ENCODE data around the gene BAG3. TPM values are rescaled to one million over a fixed set of nuclear protein-coding genes. Genes with fewer than 3 reads are reported as not detected.

The BAG3 gene
- total and polyA plus RNA-seq, 2 donors from 2014 or later, result 42.0 to 54.9 TPM

DNA sequence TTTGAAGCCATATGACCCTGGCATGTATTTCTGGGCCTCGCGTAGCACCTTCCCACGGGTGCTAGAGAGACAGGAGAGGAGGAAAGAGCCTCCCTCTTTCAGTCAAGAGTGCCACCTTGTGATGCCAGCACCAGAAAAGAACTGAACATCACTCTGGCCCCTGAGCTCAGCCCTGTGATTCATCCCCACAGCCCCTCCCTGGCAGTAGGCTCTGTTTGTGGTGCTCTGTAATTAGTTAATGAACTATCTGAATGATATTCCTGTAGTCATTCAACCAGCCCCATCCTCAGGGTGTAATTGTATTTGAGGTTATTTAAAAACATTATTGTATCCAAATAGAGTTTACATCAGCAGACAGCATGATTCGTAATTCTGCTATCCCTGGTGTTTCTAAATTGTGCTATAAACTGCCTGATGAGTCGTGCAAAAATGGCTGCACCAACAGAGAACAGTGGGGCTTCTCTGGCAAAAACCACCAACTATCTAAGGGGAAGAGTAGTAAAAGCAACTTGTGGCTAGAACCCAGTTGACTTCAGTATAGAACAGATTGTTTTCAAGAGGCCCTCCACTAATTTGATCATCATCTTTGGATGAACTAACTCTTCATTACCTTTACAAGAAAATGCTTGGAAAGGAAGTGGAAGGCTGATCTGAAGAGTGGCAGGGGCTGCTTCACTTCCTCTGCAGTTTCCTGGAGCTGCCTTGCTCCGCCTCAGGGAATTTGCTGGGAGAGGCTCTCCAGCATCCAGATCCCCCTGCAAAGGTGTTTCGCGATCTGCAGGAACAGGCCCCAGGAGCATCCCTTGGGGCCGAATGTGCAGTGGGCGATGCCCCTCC, 30.7 kb upstream of the BAG3 start:
- H3K27ac ChIP-seq (ENCODE audit: low read depth in 2 of 2, low read length in 2 of 2), result no peak overlapping the region
- no peak overlapping the region for H3K9ac ChIP-seq (ENCODE audit: low read length in 3 of 3)
- TF ChIP-seq, protein P1, sequence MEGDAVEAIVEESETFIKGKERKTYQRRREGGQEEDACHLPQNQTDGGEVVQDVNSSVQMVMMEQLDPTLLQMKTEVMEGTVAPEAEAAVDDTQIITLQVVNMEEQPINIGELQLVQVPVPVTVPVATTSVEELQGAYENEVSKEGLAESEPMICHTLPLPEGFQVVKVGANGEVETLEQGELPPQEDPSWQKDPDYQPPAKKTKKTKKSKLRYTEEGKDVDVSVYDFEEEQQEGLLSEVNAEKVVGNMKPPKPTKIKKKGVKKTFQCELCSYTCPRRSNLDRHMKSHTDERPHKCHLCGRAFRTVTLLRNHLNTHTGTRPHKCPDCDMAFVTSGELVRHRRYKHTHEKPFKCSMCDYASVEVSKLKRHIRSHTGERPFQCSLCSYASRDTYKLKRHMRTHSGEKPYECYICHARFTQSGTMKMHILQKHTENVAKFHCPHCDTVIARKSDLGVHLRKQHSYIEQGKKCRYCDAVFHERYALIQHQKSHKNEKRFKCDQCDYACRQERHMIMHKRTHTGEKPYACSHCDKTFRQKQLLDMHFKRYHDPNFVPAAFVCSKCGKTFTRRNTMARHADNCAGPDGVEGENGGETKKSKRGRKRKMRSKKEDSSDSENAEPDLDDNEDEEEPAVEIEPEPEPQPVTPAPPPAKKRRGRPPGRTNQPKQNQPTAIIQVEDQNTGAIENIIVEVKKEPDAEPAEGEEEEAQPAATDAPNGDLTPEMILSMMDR (IDR thresholded peaks at IDR 0.05; ENCODE audit: borderline replicate concordance, extremely low read depth, insufficient read depth), result no peak
- no peaks in the 10 kb centered on the region for H3K9me3 ChIP-seq (ENCODE audit: control insufficient read depth in 2 of 3, insufficient read depth in 1 of 3, low read length in 3 of 3)
- no peak overlapping the region for H3K4me3 ChIP-seq (ENCODE audit: low read length in 3 of 3)
- DNase-seq (no peak), FAIRE-seq (no peak)
- H3K36me3 ChIP-seq (ENCODE audit: control insufficient read depth in 2 of 3, insufficient read depth in 3 of 3, low read length in 3 of 3), result no peaks in the 10 kb centered on the region
- intact Hi-C loops (cut with DNase I), result no loop called here
- no peaks in the 10 kb centered on the region for H3K27me3 ChIP-seq (ENCODE audit: control insufficient read depth, insufficient read depth, low read length)
- H3K4me1 ChIP-seq (ENCODE audit: control insufficient read depth in 2 of 3, insufficient read depth in 2 of 3, low read depth in 1 of 3, low read length in 3 of 3), result no peaks in the 10 kb centered on the region

DNA sequence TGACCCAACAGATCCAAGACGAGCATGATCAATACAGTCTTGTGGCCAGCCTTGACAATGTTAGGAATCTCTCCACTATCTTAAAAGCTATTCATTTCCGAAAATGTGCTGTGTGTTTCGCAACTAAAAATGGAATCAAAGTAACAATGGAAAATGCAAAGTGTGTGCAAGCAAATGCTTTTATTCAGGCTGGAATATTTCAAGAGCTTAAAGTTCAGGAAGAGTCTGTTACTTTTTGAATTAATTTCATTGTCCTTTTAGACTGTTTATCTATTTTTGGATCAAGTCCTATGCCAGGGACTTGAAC, 30.1 kb upstream of the BAG3 start:
- no peaks in the 10 kb centered on the region for H3K36me3 ChIP-seq (ENCODE audit: control insufficient read depth in 2 of 3, insufficient read depth in 3 of 3, low read length in 3 of 3)
- intact Hi-C loops (cut with DNase I), result no loop called here
- FAIRE-seq (no peak), DNase-seq (no peak)
- H3K9ac ChIP-seq (ENCODE audit: low read length in 3 of 3), result no peak overlapping the region
- no peak overlapping the region for H3K4me3 ChIP-seq (ENCODE audit: low read length in 3 of 3)
- H3K9me3 ChIP-seq (ENCODE audit: control insufficient read depth in 2 of 3, insufficient read depth in 1 of 3, low read length in 3 of 3), result no peaks in the 10 kb centered on the region
- TF ChIP-seq, protein P1 (IDR thresholded peaks at IDR 0.05; ENCODE audit: borderline replicate concordance, extremely low read depth, insufficient read depth), result no peak
- H3K4me1 ChIP-seq (ENCODE audit: control insufficient read depth in 2 of 3, insufficient read depth in 2 of 3, low read depth in 1 of 3, low read length in 3 of 3), result no peaks in the 10 kb centered on the region
- no peaks in the 10 kb centered on the region for H3K27me3 ChIP-seq (ENCODE audit: control insufficient read depth, insufficient read depth, low read length)
- no peak overlapping the region for H3K27ac ChIP-seq (ENCODE audit: low read depth in 2 of 2, low read length in 2 of 2)

DNA sequence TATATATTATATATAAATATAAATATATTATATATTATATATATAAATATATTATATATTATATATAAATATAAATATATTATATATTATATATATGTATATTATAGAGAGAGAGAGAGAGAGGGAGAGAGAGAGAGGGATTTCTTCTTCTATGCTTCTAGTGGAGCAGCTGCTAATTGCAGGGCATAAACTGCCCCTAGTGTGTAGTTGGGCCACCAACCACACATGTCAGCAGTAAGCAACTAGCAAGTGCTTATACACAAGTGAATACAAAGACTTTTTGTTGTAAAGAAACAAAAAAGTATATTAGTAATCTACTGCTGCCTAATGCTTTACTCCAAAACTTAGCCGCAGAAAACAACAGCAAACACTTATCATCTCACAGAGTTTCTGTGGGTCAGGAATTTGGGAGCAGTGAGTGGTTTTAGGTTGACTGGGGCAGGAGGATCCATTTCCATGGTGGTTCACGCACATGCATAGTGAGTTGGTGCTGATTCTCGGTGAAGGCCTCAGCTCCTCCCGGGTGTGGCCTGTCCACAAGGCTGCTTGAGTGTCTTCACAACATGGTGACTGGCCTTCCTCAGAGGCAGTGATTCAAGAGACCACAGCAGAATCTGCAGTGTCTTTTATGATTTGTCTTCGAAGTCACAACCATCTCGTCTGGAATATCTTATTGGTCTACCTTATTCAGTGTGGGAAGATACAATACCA, 25.5 kb upstream of the BAG3 start:
- no peaks in the 10 kb centered on the region for H3K9me3 ChIP-seq (ENCODE audit: control insufficient read depth in 2 of 3, insufficient read depth in 1 of 3, low read length in 3 of 3)
- no peaks in the 10 kb centered on the region for H3K36me3 ChIP-seq (ENCODE audit: control insufficient read depth in 2 of 3, insufficient read depth in 3 of 3, low read length in 3 of 3)
- TF ChIP-seq, protein P1 (IDR thresholded peaks at IDR 0.05; ENCODE audit: borderline replicate concordance, extremely low read depth, insufficient read depth), result no peak
- H3K4me3 ChIP-seq (ENCODE audit: low read length in 3 of 3), result no peak overlapping the region
- no peaks in the 10 kb centered on the region for H3K27me3 ChIP-seq (ENCODE audit: control insufficient read depth, insufficient read depth, low read length)
- DNase-seq (no peak), FAIRE-seq (peak; percentile 99)
- no peak overlapping the region for H3K9ac ChIP-seq (ENCODE audit: low read length in 3 of 3)
- H3K27ac ChIP-seq (ENCODE audit: low read depth in 2 of 2, low read length in 2 of 2), result no peak overlapping the region
- H3K4me1 ChIP-seq (ENCODE audit: control insufficient read depth in 2 of 3, insufficient read depth in 2 of 3, low read depth in 1 of 3, low read length in 3 of 3), result no peaks in the 10 kb centered on the region
- intact Hi-C loops (cut with DNase I), result no loop called here

All from kidney (tissue), 14 donors.